Stomach (tissue), 4 donors: ENCODE results near the gene NAV2.

Source experiments
- EP300 ChIP-seq: sonication (generic); formaldehyde crosslinking; IDR thresholded peaks from one replicate; pipeline ENCODE4 v1.6.1; 2017; ENCODE audit warnings: antibody characterized with exemption
- TF ChIP-seq, protein P1 (sequence below), 7 experiments: fragments of 450-650 bp in 4 of 7; fragments of 200-600 bp in 3 of 7; sonication (generic) in 3 of 7; IDR thresholded peaks; one replicate each; pipeline ENCODE4 v1.5.1; 2016 to 2019; ENCODE audit warnings: antibody characterized with exemption in 7 of 7, control low read depth in 2 of 7, mild to moderate bottlenecking in 1 of 7

DNA sequence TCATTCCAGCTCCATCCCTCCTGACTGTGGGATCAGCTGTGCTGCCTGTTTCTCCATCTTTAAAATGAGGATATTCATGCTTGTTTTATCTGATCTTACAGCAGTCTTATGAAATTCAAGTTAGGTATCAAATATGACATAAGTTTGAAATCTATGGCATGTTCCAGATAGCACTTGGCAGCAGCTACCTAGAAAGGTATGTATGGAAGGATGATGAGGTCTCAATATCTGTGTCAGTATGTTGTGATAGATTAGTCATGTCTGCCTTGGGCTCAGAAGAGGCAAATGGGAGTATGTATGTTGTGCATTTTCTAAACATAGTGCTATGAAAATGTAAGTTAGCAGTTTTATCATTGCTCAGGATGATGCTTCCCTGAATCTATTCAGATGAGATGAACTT lies 122.1 kb downstream of the NAV2 start:
- TF ChIP-seq, protein P1, sequence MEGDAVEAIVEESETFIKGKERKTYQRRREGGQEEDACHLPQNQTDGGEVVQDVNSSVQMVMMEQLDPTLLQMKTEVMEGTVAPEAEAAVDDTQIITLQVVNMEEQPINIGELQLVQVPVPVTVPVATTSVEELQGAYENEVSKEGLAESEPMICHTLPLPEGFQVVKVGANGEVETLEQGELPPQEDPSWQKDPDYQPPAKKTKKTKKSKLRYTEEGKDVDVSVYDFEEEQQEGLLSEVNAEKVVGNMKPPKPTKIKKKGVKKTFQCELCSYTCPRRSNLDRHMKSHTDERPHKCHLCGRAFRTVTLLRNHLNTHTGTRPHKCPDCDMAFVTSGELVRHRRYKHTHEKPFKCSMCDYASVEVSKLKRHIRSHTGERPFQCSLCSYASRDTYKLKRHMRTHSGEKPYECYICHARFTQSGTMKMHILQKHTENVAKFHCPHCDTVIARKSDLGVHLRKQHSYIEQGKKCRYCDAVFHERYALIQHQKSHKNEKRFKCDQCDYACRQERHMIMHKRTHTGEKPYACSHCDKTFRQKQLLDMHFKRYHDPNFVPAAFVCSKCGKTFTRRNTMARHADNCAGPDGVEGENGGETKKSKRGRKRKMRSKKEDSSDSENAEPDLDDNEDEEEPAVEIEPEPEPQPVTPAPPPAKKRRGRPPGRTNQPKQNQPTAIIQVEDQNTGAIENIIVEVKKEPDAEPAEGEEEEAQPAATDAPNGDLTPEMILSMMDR (IDR thresholded peaks at IDR 0.05), result no peak
- TF ChIP-seq EP300, result no peak
